Stimulated activated CD4-positive, alpha-beta T cell treated with anti-CD3 and anti-CD28 coated beads, Interleukin-1b, Interleukin-23, amount 100 ng/mL, for 48 hours (primary cell): Measurements from ENCODE around the gene RABGAP1L.
"Not testable (repeated sequence)": the region's sequence is repeated elsewhere in the genome, so short reads cannot be mapped to it uniquely, and the experiment has no call there.

Experiments used
- DNase-seq: peaks from one replicate; pipeline ENCODE4 v3.0.0-alpha.2; 2020

Gene RABGAP1L

DNA sequence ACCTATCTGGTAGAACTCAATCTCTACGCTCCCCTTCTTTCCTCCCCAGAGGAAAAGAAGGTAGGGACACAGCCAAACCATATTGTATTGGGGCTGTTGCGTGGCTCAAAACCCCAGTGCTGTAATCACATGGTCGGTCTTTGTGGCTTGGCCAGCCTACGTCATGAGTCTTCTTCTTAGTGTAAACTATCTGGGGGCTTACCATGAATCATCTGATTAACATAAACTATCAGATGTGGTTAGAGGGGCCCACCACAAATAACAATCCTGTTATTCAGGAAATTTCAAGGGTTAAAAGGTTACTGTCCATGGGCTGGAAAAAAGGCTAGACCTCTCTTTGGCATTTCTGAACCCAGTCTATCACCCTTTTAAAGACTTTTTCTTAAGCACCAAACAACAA is 238.9 kb downstream of the RABGAP1L start:
- DNase-seq = no peak

- DNase-seq = no peak
Observed at GRCh38 chr1:174399211-174399610, 239.9 kb downstream of the RABGAP1L start.

- no peak for DNase-seq
Observed at GRCh38 chr1:174401075-174401474, 241.8 kb downstream of the RABGAP1L start.

- no peak for DNase-seq
Observed at GRCh38 chr1:174405219-174405618, 245.9 kb downstream of the RABGAP1L start.

- DNase-seq = no peak
Observed at GRCh38 chr1:174406421-174406820, 247.1 kb downstream of the RABGAP1L start.

DNA sequence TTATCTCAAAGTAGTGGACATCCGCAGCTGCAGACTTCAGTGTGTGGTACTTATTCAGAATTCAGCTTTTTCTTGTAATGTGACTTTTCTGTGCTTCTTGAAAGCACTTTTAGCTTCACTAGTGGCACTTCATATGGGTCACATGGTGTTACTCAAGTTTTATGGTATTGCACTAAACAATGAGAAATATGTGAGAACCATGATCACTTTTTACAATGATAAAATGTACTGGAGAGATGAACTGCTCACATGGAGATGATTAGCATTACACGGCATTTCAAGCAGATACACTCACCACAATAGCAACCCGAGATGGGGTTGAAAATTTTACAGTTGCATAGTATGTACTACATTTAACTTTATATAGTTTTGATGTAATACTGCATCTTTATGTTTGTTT is 248.3 kb downstream of the RABGAP1L start:
- DNase-seq = no peak

DNA sequence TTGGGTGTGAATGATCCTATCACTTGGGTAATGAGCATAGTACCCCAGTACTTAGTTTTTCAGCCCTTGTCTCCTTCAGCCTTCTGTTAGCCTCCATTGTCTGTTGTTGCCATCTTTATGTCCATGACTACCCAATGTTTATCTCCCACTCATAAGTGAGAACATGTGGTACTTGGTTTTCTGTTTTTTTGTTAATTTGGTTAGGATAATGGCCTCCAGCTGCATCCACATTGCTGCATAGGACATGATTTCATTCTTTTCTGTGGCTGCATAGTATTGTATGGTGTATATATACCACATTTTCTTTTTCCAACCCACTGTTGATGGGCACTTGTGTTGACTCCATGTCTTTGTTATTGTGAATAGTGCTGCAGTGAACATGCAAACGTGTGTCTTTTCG is 248.8 kb downstream of the RABGAP1L start:
- no peak for DNase-seq

DNA sequence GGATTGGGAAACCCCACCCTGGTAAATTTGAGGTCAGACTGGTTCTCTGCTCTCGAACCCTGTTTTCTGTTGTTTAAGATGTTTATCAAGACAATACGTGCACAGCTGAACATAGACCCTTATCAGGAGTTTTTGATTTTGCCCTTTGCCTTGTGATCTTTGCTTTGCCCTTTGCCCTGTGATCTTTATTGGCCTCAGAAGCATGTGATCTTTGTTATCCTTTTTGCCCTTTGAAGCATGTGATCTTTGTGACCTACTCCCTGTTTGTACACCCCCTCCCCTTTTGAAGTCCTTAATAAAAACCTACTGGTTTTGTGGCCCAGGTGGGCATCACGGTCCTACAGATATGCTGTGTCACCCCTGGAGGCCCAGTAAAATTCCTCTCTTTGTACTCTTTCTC is 250.5 kb downstream of the RABGAP1L start:
- not testable (repeated sequence) for DNase-seq

GRCh38 chr1:174413632-174414031 is 254.3 kb downstream of the RABGAP1L start:
- no peak for DNase-seq

- no peak for DNase-seq
Observed at GRCh38 chr1:174414203-174414602, 254.9 kb downstream of the RABGAP1L start.

GRCh38 chr1:174415506-174415905 is 256.2 kb downstream of the RABGAP1L start:
- DNase-seq = no peak

DNA sequence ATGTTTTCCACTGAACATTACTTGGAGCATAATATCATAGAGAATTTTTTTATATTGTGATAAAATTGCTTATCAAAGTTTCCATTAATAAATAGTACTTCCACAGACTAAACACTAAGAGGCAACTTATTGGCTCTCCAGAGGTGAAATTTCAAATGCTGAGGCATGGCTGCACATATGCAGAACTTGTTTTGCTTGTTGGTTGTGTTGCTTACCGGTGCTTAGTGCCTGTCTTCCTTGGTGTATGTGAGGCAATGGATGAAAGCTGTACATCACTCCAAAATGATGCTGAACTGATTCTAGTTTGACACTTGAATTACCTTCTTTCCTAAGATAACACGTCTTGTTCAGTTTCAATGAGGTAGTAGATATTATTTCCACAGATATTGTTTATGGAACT is 258.6 kb downstream of the RABGAP1L start:
- DNase-seq = no peak

DNA sequence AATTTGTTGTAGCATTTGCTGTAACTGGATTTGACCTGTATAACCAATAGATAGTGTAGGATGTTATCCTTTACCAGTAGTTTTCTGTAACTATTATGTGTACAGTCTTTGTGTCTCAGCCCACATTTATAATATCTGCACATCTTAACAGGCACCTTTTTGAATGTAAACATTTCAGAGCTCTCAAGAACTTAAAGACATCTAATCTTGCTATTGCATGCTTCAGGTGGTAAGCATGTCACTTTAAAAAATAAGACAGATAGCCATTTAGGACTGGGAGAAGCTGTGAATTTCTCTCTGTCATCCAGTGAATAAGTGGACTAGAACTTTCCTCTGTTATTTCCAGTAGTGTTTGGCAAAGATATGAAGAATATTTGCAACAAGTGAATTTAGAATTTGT is 265.8 kb downstream of the RABGAP1L start:
- DNase-seq = no peak

DNA sequence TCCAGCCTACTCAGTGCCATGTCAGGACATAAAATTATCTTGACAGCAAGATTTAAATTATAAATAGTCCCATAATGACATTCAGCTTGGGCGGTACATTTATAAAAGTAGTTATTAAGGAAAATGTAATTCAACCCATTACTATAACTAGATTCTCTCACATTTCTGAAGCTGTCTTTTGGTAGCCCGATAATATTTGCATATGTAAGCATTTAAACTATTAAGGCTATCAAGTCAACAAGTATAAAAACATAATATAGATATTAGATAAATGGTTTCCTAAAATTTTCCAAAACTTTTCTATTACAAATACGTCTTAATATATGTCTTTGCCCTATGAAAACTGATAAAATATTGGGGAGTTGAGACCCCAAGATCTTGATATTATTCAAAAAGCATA is 266.8 kb downstream of the RABGAP1L start:
- no peak for DNase-seq

DNA sequence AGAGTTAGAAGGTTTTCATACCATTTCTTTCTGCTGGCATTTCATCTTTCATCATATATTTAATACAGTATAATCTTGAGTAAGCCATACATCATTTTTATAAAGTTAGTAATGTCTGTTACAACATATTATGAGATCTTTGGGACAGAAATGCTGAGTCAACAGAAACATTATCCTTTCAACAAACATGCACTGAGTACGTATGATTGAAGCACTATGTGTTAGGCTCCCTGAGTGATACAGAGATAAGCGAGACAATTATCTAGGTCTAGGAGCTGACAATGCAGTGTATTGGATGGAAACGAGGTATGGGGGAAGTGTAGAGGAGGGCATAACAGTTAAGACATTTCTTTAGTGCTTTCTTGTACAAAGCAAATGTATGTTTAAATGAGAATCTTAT is 268.7 kb downstream of the RABGAP1L start:
- DNase-seq = no peak

GRCh38 chr1:174428739-174429138 is 269.4 kb downstream of the RABGAP1L start:
- DNase-seq = no peak

- DNase-seq = no peak
Observed at GRCh38 chr1:174433451-174433850, 274.1 kb downstream of the RABGAP1L start.

- no peak for DNase-seq
Observed at GRCh38 chr1:174445351-174445750, 286.0 kb downstream of the RABGAP1L start.

DNA sequence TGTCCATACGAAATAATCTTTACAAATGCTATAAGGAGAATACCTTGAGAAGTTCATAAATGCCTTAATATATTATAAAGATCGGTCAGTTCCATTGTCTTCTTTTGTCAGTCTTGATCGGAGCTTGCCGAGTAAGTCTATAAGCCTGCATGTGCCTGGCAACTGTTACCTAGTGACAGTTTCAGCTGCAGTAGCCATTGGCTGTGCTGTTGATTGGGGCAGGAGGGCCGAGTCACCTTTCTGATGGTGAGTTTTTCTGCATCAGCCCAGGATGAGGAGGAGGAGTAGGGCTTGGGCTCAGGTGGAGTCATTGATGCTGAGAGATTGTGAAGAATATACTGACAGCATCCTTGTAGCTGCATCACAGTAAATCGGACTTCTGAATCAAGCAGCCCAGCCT is 286.5 kb downstream of the RABGAP1L start:
- no peak for DNase-seq

- no peak for DNase-seq
Observed at GRCh38 chr1:174447866-174448530, 288.7 kb downstream of the RABGAP1L start, which contains the start of gene GPR52. Gene GPR52, plus strand, starts transcription at chr1:174447964. Its CDS starts 148 bp downstream, at chr1:174448112.

- DNase-seq = no peak
Observed at GRCh38 chr1:174448531-174448883, 289.2 kb downstream of the RABGAP1L start.

DNA sequence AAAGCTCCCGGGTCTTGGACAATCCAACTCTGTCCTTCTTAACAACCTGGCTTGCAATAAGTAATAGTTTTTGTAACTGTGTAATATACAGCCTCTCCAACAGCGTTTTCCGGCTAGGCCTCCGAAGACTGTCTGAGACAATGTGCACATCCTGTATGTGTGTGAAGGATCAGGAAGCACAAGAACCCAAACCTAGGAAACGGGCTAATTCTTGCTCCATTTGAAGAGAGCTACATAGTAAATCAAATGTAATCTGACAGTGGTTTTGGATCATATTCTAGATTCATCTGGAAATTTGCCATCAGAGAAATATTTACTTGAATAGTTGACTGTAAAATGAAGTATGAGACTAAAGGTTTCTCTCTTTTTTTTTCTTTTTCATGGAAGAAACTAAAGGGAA is 289.7 kb downstream of the RABGAP1L start:
- DNase-seq = no peak

GRCh38 chr1:174451408-174451807 is 292.1 kb downstream of the RABGAP1L start:
- no peak for DNase-seq

- DNase-seq = no peak
Observed at GRCh38 chr1:174465855-174466254, 306.5 kb downstream of the RABGAP1L start.

- no peak for DNase-seq
Observed at GRCh38 chr1:174466607-174467006, 307.3 kb downstream of the RABGAP1L start.
